ENCODE measurements around the gene ZFYVE16.
A peak's percentile ranks its signal among the peaks of the same experiment; 100 is the strongest.
"Not testable (repeated sequence)": the region's sequence is repeated elsewhere in the genome, so short reads cannot be mapped to it uniquely, and the experiment has no call there.

Gene ZFYVE16

GRCh38 chr5:80407735-80408483, at the start of gene ZFYVE16:
ZFYVE16 (plus strand) TSS chr5:80408064; CDS start chr5:80434148, 26,084 bp downstream.
- peak; percentile 73 to 99 (median 97) for DNase-seq

- DNase-seq = no peak
Measured at GRCh38 chr5:80360914-80361444, 46.9 kb upstream of the ZFYVE16 start.

- DNase-seq = no peak
Measured at GRCh38 chr5:80364892-80365291, 43.0 kb upstream of the ZFYVE16 start.

GRCh38 chr5:80368661-80369480, 39.0 kb upstream of the ZFYVE16 start:
- peak in 1 of 14 donors; percentile 5 for DNase-seq

GRCh38 chr5:80369521-80369920, 38.3 kb upstream of the ZFYVE16 start:
- DNase-seq = peak in 1 of 14 donors; percentile 24

GRCh38 chr5:80370390-80370789, 37.5 kb upstream of the ZFYVE16 start:
- peak in 2 of 14 donors; percentile 12 to 18 for DNase-seq

GRCh38 chr5:80372780-80373179, 35.1 kb upstream of the ZFYVE16 start:
- peak in 1 of 14 donors; percentile 2 for DNase-seq

GRCh38 chr5:80374188-80374587, 33.7 kb upstream of the ZFYVE16 start:
- no peak for DNase-seq

GRCh38 chr5:80376557-80376956, 31.3 kb upstream of the ZFYVE16 start:
- no peak for DNase-seq

GRCh38 chr5:80382488-80382887, 25.4 kb upstream of the ZFYVE16 start:
- DNase-seq = no peak

- DNase-seq = no peak
Measured at GRCh38 chr5:80387063-80387768, 20.6 kb upstream of the ZFYVE16 start.

GRCh38 chr5:80389580-80389979, 18.3 kb upstream of the ZFYVE16 start:
- peak in 1 of 14 donors; percentile 6 for DNase-seq

- DNase-seq = not testable (repeated sequence)
Measured at GRCh38 chr5:80390413-80390812, 17.5 kb upstream of the ZFYVE16 start.

- DNase-seq = not testable (repeated sequence)
Measured at GRCh38 chr5:80391267-80391666, 16.6 kb upstream of the ZFYVE16 start.

- no peak for DNase-seq
Measured at GRCh38 chr5:80399526-80400239, 8.2 kb upstream of the ZFYVE16 start.

GRCh38 chr5:80400368-80400767, 7.5 kb upstream of the ZFYVE16 start:
- DNase-seq = not testable (repeated sequence)

GRCh38 chr5:80403782-80404181, 4.1 kb upstream of the ZFYVE16 start:
- no peak for DNase-seq

GRCh38 chr5:80406980-80407734, 707 bp upstream of the ZFYVE16 start:
- DNase-seq = peak in 3 of 14 donors; percentile 29 to 48 (median 38)

GRCh38 chr5:80408484-80409366, 861 bp downstream of the ZFYVE16 start:
- peak in 2 of 14 donors; percentile 77 to 78 for DNase-seq
